SK-N-SH treated with all-trans-retinoic acid at 6 μM for 48 hours (cell line): ENCODE results near the gene GUK1.

Source experiments
- GLIS3 ChIP-seq: fragments of 250-450 bp; sonication (Bioruptor Pico); IDR thresholded peaks from 2 replicates; pipeline ENCODE4 v1.5.0; 2020; ENCODE audit warnings: mild to moderate bottlenecking, moderate library complexity
- PATZ1 ChIP-seq: fragments of 250-450 bp; sonication (Bioruptor Pico); IDR thresholded peaks from 2 replicates; pipeline ENCODE4 v1.8.0; 2020; ENCODE audit warnings: mild to moderate bottlenecking, moderate library complexity, borderline replicate concordance
- POU6F1 ChIP-seq: fragments of 250-450 bp; sonication (Bioruptor Pico); IDR thresholded peaks from 2 replicates; pipeline ENCODE4 v1.8.0; 2021; ENCODE audit warnings: low read depth, mild to moderate bottlenecking, moderate library complexity, borderline replicate concordance
- PPARA ChIP-seq: fragments of 250-450 bp; sonication (Bioruptor Pico); IDR thresholded peaks from 2 replicates; pipeline ENCODE4 v1.5.0; 2020; ENCODE audit warnings: mild to moderate bottlenecking, borderline replicate concordance
- RARB ChIP-seq: fragments of 250-450 bp; sonication (Bioruptor Pico); IDR thresholded peaks from 2 replicates; pipeline ENCODE4 v1.8.0; 2021; ENCODE audit warnings: mild to moderate bottlenecking, moderate library complexity
- TOX ChIP-seq: fragments of 250-450 bp; sonication (Bioruptor Pico); IDR thresholded peaks from 2 replicates; pipeline ENCODE4 v1.8.0; 2021; ENCODE audit warnings: mild to moderate bottlenecking, moderate library complexity, borderline replicate concordance
- ZFP3 ChIP-seq: fragments of 250-450 bp; sonication (Bioruptor Pico); IDR thresholded peaks from 2 replicates; pipeline ENCODE4 v1.5.0; 2020; ENCODE audit warnings: mild to moderate bottlenecking, moderate library complexity
- ZNF8 ChIP-seq: fragments of 450-650 bp; formaldehyde crosslinking; IDR thresholded peaks from 2 replicates; pipeline ENCODE4 v1.5.0; 2020; ENCODE audit warnings: mild to moderate bottlenecking, moderate library complexity

- no peak for TF ChIP-seq GLIS3 (CRISPR knock-in tag)
- no peak for TF ChIP-seq PATZ1 (CRISPR knock-in tag)
- TF ChIP-seq ZNF8 (CRISPR knock-in tag): no peak
- TF ChIP-seq TOX: no peak
- no peak for TF ChIP-seq RARB
- no peak for TF ChIP-seq PPARA (CRISPR knock-in tag)
- no peak for TF ChIP-seq ZFP3 (CRISPR knock-in tag)
- TF ChIP-seq POU6F1 (CRISPR knock-in tag): no peak
Measured at GRCh38 chr1:228172591-228173527, 32.8 kb downstream of the GUK1 start.
